Mesenchymal stem cell (in vitro differentiated cells and primary cell): ENCODE data around the gene BAZ1B.
"Not testable (repeated sequence)": the region's sequence is repeated elsewhere in the genome, so short reads cannot be mapped to it uniquely, and the experiment has no call there.

Experiments
- DNase-seq: peaks from one replicate; pipeline ENCODE4 v3.0.0-alpha.2; 2013
- H2AFZ ChIP-seq: one replicate; pipeline ENCODE4 v1.6.1; 2013; ENCODE audit warnings: low read depth, mild to moderate bottlenecking, control low read depth, inconsistent platforms, low read length, moderate library complexity
- H2AK5ac ChIP-seq: 2 replicates; pipeline ENCODE4 v1.6.1; 2013; ENCODE audit warnings: low read length, moderate library complexity, mild to moderate bottlenecking, inconsistent platforms; ENCODE audit not compliant: severe bottlenecking
- H2BK120ac ChIP-seq: one replicate; pipeline ENCODE4 v1.6.1; 2013; ENCODE audit warnings: low read depth, mild to moderate bottlenecking, inconsistent platforms, low read length, moderate library complexity
- H2BK12ac ChIP-seq, 2 experiments: one replicate each; pipeline ENCODE4 v1.6.1; 2013; ENCODE audit warnings: inconsistent platforms in 2 of 2, low read length in 2 of 2, mild to moderate bottlenecking in 2 of 2, moderate library complexity in 2 of 2, control low read depth in 1 of 2
- H2BK15ac ChIP-seq: one replicate; pipeline ENCODE4 v1.6.1; 2013; ENCODE audit warnings: mild to moderate bottlenecking, low read depth, inconsistent platforms; ENCODE audit not compliant: poor library complexity, severe bottlenecking
- H2BK5ac ChIP-seq: 2 replicates; pipeline ENCODE4 v1.6.1; 2013; ENCODE audit warnings: low read depth, mild to moderate bottlenecking, low read length, control low read depth, inconsistent platforms; ENCODE audit not compliant: poor library complexity, severe bottlenecking
- H3K14ac ChIP-seq, 2 experiments: one replicate each; pipeline ENCODE4 v1.6.1; 2013; ENCODE audit warnings: inconsistent platforms in 2 of 2, low read length in 2 of 2, control low read depth in 1 of 2, mild to moderate bottlenecking in 1 of 2, moderate library complexity in 1 of 2
- H3K18ac ChIP-seq, 2 experiments: one replicate each; pipeline ENCODE4 v1.6.1; 2013; ENCODE audit warnings: inconsistent platforms in 2 of 2, low read length in 2 of 2, control low read depth in 1 of 2, low read depth in 1 of 2, mild to moderate bottlenecking in 1 of 2
- H3K23ac ChIP-seq, 2 experiments: one replicate each; pipeline ENCODE4 v1.6.1; 2013; ENCODE audit warnings: inconsistent platforms in 2 of 2, low read length in 2 of 2, mild to moderate bottlenecking in 2 of 2, moderate library complexity in 2 of 2, control low read depth in 1 of 2
- H3K27ac ChIP-seq: 2 replicates; pipeline ENCODE4 v1.5.1; 2013; ENCODE audit warnings: mild to moderate bottlenecking, moderate library complexity, low read length, control low read depth, inconsistent platforms; ENCODE audit not compliant: poor library complexity, severe bottlenecking
- H3K27me3 ChIP-seq, 2 experiments: 2 replicates each; pipeline versions ENCODE4 v1.6.1 to v1.7.0; 2013; ENCODE audit warnings: low read length in 2 of 2, mild to moderate bottlenecking in 2 of 2, moderate library complexity in 2 of 2, control low read depth in 1 of 2, inconsistent platforms in 1 of 2; ENCODE audit not compliant: control insufficient read depth in 1 of 2, insufficient read depth in 1 of 2
- H3K36me3 ChIP-seq, 2 experiments: 2 replicates each; pipeline versions ENCODE4 v1.6.1 to v1.7.0; 2013; ENCODE audit warnings: low read length in 2 of 2, control low read depth in 1 of 2, inconsistent platforms in 1 of 2, low read depth in 1 of 2, mild to moderate bottlenecking in 1 of 2; ENCODE audit not compliant: insufficient read depth in 2 of 2, control insufficient read depth in 1 of 2
- H3K4ac ChIP-seq, 2 experiments: one replicate each; pipeline ENCODE4 v1.6.1; 2013; ENCODE audit warnings: inconsistent platforms in 2 of 2, low read length in 2 of 2, mild to moderate bottlenecking in 2 of 2, moderate library complexity in 2 of 2, control low read depth in 1 of 2, low read depth in 1 of 2
- H3K4me1 ChIP-seq: 2 replicates; pipeline ENCODE4 v1.6.1; 2013; ENCODE audit warnings: low read depth, low read length, control low read depth; ENCODE audit not compliant: control insufficient read depth, insufficient read depth
- H3K4me2 ChIP-seq: 2 replicates; pipeline ENCODE4 v1.6.1; 2013; ENCODE audit warnings: low read length, mild to moderate bottlenecking, inconsistent platforms; ENCODE audit not compliant: poor library complexity, severe bottlenecking
- H3K4me3 ChIP-seq, 2 experiments: 2 replicates each; pipeline versions ENCODE4 v1.5.1 to v1.7.0; 2013; ENCODE audit warnings: low read length in 2 of 2, mild to moderate bottlenecking in 2 of 2, control low read depth in 1 of 2, low read depth in 1 of 2; ENCODE audit not compliant: insufficient read depth in 1 of 2
- H3K79me1 ChIP-seq: replicated peaks from 2 replicates; pipeline ENCODE4 v1.6.1; 2013; ENCODE audit warnings: mild to moderate bottlenecking, control low read depth, low read length, inconsistent platforms; ENCODE audit not compliant: poor library complexity, severe bottlenecking
- H3K9ac ChIP-seq: 2 replicates; pipeline ENCODE4 v1.7.0; 2013; ENCODE audit warnings: mild to moderate bottlenecking, low read length, moderate library complexity
- H3K9me3 ChIP-seq: 2 replicates; pipeline ENCODE4 v1.7.0; 2013; ENCODE audit warnings: mild to moderate bottlenecking, low read length; ENCODE audit not compliant: control insufficient read depth
- H4K8ac ChIP-seq: one replicate; pipeline ENCODE4 v1.6.1; 2013; ENCODE audit warnings: inconsistent platforms, mild to moderate bottlenecking, low read length, moderate library complexity
- H4K91ac ChIP-seq: one replicate; pipeline ENCODE4 v1.6.1; 2013; ENCODE audit warnings: mild to moderate bottlenecking, low read length, inconsistent platforms
- WGBS: methylation state at CpG from one replicate; pipeline ENCODE4 v1.1.7; 2013; ENCODE audit warnings: mixed read lengths; 5-methylcytosine and 5-hydroxymethylcytosine counted together

The BAZ1B gene

GRCh38 chr7:73539709-73540108, 17.6 kb upstream of the BAZ1B start:
- WGBS, result 94% methylated on average over 13 of the region's 13 CpGs

GRCh38 chr7:73538510-73538909, 16.4 kb upstream of the BAZ1B start:
- not testable (repeated sequence) for H3K23ac ChIP-seq, H2AFZ ChIP-seq

More at GRCh38 chr7:73539709-73540108, 17.6 kb upstream of the BAZ1B start:
- no peak overlapping the region for H3K18ac ChIP-seq
- no peak overlapping the region for H4K91ac ChIP-seq
- H3K27ac ChIP-seq, result no peak overlapping the region
- H2BK120ac ChIP-seq, result no peak overlapping the region
- H3K27me3 ChIP-seq, result no peaks in the 10 kb centered on the region
- no peak overlapping the region for H2BK12ac ChIP-seq
- H2AK5ac ChIP-seq, result no peak overlapping the region
- H2BK5ac ChIP-seq, result no peak overlapping the region
- H3K4me2 ChIP-seq, result no peak overlapping the region
- no peak overlapping the region for H2AFZ ChIP-seq
- no peak overlapping the region for H3K4me3 ChIP-seq
- H3K23ac ChIP-seq, result no peak overlapping the region
- H3K9ac ChIP-seq, result no peak overlapping the region
- no peak overlapping the region for H4K8ac ChIP-seq
- peaks cover 48% of the 10 kb centered on the region for H3K79me1 ChIP-seq
- no peak for DNase-seq
- peaks cover 78 to 80% of the 10 kb centered on the region in 2 experiments for H3K36me3 ChIP-seq
- no peaks in the 10 kb centered on the region for H3K9me3 ChIP-seq
- no peak overlapping the region for H3K14ac ChIP-seq
- H3K4ac ChIP-seq, result no peak overlapping the region
- no peak overlapping the region for H2BK15ac ChIP-seq
- peaks cover 4% of the 10 kb centered on the region for H3K4me1 ChIP-seq

GRCh38 chr7:73537051-73537450, 15.0 kb upstream of the BAZ1B start:
- no peak for DNase-seq
- Histone ChIP-seq H2BK5ac (no peak overlapping the region), H2BK15ac (no peak overlapping the region), H3K4me1 (peaks cover 6% of the 10 kb centered on the region), H2BK12ac (no peak overlapping the region), H3K23ac (no peak overlapping the region), H2BK120ac (no peak overlapping the region), H3K4me2 (no peak overlapping the region), H3K36me3 (peaks cover 59 to 76% of the 10 kb centered on the region in 2 experiments), H3K4me3 (no peak overlapping the region), H4K8ac (no peak overlapping the region), H3K9ac (no peak overlapping the region), H2AK5ac (no peak overlapping the region), H3K18ac (no peak overlapping the region), H2AFZ (no peak overlapping the region), H3K79me1 (peaks cover 35% of the 10 kb centered on the region), H4K91ac (no peak overlapping the region), H3K4ac (no peak overlapping the region), H3K27ac (no peak overlapping the region), H3K27me3 (no peaks in the 10 kb centered on the region), H3K14ac (no peak overlapping the region), H3K9me3 (no peaks in the 10 kb centered on the region)
- WGBS, result 97% methylated on average over 16 of the region's 16 CpGs

More at GRCh38 chr7:73538510-73538909, 16.4 kb upstream of the BAZ1B start:
- not testable (repeated sequence) for H3K14ac ChIP-seq, H2BK12ac ChIP-seq, H3K27me3 ChIP-seq, H3K4me2 ChIP-seq, H3K18ac ChIP-seq, DNase-seq, H3K4me3 ChIP-seq, H2BK5ac ChIP-seq, H3K4me1 ChIP-seq, H2AK5ac ChIP-seq, H3K4ac ChIP-seq, H3K27ac ChIP-seq, H4K8ac ChIP-seq, H3K9me3 ChIP-seq, H2BK15ac ChIP-seq, H3K9ac ChIP-seq, H2BK120ac ChIP-seq, H4K91ac ChIP-seq
- H3K79me1 ChIP-seq, result peaks cover 41% of the 10 kb centered on the region
- 100% methylated on average over 2 of the region's 2 CpGs for WGBS
- H3K36me3 ChIP-seq, result peaks cover 73 to 82% of the 10 kb centered on the region in 2 experiments

GRCh38 chr7:73536479-73536878, 14.4 kb upstream of the BAZ1B start:
- DNase-seq, result no peak
- Histone ChIP-seq H4K8ac (no peak overlapping the region), H3K18ac (no peak overlapping the region), H3K23ac (no peak overlapping the region), H2BK5ac (no peak overlapping the region), H3K14ac (no peak overlapping the region), H2BK12ac (no peak overlapping the region), H4K91ac (no peak overlapping the region), H3K4me1 (peaks cover 2% of the 10 kb centered on the region), H3K27me3 (no peaks in the 10 kb centered on the region), H3K4me3 (no peak overlapping the region), H3K36me3 (peaks cover 54 to 71% of the 10 kb centered on the region in 2 experiments), H3K27ac (no peak overlapping the region), H3K9me3 (no peaks in the 10 kb centered on the region), H3K9ac (no peak overlapping the region), H2BK120ac (no peak overlapping the region), H2BK15ac (no peak overlapping the region), H3K4ac (no peak overlapping the region), H3K79me1 (peaks cover 31% of the 10 kb centered on the region), H2AK5ac (no peak overlapping the region), H2AFZ (no peak overlapping the region), H3K4me2 (no peak overlapping the region)
- WGBS, result 93% methylated on average over 5 of the region's 5 CpGs
